Superior temporal gyrus (tissue), 1 donor: Measurements from ENCODE around the gene MITF.

Source experiments
- DNase-seq: peaks from one replicate; pipeline ENCODE4 v3.0.0-alpha.2; 2016; ENCODE audit errors: extremely low spot score

The MITF gene

DNA sequence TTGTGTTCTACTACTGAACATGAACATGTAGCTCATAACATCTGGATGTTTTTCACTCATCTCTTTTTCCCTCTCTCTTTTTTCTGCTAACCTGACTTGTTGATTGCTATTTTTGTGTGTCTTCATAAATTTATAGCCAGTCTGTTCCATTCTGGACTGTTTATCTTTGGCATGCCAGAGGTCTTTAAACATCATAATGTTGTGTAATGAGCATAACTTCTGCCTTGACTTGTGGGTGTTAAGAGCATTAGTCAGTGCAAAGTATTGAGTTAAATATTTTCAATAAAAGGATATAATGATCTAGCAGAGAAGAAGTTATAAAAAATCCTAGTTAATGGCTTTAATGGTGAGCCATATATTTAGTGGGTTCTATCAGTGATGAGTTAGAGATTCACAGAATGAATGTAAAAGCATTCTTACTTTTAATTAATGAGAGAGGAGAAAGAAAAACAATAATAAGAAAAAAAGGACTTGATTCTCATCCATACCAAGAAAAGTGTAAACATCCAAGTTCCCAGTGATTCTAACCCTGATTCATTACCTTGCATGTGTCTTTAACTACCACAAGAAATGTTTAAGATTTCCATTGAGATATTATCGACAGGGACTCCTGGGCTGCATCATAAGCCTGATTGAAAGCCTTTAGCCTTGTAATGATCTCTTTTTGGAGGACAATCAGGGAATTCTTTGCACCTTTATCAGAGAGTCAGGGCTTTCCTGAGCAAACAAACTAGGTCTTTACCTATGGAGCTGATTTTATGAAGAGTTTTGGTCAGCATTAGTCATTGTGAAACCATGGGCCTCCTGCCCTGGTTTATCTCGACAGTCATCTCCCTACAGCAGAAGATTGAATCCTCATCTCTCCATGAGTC lies 22.9 kb downstream of the MITF start:
- no peak for DNase-seq

DNA sequence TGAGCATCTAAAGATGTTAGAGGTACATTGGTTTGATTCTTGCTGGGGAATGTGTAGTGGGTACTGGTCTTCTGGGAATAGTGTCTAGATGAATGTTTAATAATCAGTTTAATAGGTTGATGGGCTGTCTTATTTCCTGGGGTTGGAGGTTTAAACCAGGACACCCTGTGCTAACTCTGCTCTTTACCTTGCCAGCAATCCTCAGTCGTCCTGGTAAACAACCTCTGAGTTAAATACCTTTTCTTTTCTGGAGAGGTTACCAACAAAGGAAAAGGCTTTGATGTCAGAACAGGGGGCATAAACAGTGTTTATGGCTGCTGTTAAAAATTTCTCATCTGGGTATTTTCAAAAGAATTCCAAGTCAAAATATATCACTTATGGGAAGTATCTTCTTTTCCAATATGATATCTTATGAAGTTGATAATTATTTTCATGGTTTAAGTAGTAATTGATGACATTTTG lies 23.5 kb downstream of the MITF start:
- no peak for DNase-seq

DNA sequence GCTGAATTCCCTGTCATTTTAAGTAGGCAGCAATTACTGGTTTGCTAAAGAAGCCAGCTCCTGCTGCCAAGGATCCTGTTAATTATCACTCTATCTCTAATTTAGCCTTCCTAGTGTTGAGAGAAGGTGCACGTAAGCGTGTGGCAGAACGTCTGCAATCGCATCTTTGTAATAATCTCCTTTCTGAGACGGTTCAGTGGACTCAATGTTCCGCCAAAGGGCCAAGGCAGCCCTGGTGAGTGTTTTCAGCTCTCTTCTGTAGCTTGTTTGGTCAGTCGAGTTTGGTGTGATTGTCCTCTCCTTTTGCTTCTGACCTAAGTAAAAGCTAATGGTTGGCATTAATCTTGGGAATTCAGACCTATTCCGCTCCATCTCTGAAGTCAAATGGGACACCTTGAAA lies 24.2 kb downstream of the MITF start:
- no peak for DNase-seq

DNA sequence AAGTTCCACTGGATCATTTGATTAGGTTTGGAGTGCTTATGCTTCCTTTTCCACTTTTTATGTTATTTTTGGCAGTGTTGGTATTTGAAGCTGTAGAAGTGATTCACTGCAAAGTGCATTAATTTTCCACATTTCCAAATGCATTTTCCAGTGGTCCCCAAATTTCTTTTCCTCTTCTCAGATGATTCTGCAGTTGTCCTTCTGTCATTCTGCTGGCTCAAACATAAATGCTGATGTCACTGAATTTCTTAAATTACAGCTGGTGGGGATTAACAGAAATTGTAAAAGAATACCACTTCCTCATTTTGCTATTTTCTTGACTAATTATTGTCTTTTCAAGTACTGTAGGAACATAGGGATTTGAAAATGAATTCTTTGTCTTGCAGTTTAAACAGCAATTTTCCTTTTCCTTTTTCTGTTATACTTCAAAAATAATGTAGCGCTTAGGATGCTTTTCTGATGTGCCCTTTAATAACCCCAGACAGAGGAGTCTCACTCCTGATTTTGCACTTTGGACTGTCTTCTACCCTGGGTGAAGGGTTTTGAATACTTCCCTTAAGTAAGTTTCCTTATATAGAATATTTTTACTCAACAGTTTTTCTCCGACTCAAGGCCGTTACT lies 25.0 kb downstream of the MITF start:
- peak; percentile 40 for DNase-seq

DNA sequence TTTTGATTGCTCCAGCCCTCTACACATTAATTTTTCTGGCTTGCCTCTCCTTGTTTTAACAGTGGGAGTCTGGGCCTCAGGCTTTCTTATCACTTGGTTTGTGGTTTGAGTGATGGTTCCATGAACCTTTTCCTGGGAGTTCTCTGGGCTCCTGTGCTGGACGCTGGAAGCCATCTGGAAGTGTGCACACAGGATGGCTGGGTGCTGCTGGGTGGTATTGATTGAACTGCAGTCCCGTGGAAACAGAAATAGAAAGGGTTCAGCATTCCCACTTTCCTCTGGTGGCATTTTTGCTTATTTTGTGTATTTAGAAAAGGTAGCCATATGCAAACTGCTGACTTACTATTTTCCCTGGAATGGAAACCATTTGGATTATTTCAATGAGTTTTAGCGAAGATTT lies 25.6 kb downstream of the MITF start:
- no peak for DNase-seq

DNA sequence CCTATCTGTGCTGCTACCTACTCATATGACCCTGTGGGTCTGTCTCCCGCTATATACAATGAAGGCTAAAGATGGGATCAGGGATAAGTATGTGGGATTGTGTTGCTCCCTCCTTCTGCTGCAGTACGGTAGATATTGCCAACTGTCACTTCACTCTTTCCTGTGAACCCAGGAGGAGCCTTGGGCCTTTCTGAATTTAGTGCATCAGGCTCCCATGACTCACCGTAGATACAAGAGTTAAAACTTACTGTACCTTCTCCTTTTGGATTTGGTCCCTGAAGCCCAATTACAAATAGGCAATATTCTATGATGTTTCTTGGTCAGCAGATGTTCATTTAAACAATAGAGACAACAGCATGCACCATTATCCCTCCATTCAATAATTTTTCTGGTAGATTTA lies 27.4 kb downstream of the MITF start:
- no peak for DNase-seq

DNA sequence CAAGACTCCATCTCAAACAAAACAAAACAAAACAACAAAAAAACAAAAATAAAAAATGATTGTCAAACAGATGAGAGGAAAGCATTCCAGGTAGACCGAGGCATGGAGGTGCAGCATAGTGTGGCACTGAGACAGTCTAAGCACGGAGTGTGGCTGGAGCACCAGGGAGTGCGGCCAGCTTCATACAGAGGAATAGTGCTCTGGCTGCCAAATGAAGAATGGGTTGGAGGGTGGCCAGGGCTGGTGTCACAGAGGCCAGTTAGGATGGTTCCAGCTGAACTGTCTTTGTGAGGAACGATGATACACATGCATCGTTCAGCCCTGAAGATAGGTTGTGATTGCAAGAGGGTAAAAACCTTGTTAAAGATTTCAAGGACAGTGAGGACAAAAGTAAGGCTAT lies 28.3 kb downstream of the MITF start:
- peak; percentile 94 for DNase-seq

DNA sequence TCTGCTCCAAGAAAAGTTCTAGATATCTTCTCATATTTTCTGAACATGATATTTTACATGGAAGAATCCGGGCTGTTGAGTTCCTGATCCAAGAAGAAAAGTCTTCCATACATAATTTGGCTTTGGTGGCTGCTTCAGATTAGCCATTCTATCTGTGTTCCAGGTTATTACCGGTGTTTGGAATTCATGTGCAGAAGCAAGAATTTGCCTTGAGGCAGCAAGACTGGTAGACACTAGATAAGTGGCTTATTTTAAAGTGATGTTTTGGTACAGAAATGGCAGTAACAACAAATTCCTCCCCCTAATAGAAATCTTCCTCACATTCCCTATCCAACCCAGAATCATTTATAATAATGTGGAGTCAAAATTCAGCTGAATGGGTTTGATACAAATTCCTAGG lies 29.2 kb downstream of the MITF start:
- DNase-seq = no peak

DNA sequence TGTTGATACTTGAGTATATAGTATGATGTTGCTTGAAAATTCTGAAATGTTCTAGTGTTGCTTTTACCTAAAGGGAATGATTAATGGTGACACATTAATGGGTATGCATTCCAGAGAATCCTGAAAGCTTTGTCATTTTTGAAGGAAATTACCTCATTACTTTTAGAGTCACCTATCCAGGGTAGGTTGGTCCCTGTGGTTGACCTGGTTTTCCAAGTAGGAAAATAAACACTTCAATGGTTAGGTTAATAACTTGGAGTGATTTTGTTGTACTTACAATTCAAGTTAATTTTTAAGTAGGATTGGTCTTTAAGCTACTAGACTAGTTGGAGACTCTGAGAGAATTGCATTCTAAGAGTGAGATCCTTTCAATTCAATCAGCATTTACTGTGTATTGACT lies 31.0 kb downstream of the MITF start:
- DNase-seq = no peak

DNA sequence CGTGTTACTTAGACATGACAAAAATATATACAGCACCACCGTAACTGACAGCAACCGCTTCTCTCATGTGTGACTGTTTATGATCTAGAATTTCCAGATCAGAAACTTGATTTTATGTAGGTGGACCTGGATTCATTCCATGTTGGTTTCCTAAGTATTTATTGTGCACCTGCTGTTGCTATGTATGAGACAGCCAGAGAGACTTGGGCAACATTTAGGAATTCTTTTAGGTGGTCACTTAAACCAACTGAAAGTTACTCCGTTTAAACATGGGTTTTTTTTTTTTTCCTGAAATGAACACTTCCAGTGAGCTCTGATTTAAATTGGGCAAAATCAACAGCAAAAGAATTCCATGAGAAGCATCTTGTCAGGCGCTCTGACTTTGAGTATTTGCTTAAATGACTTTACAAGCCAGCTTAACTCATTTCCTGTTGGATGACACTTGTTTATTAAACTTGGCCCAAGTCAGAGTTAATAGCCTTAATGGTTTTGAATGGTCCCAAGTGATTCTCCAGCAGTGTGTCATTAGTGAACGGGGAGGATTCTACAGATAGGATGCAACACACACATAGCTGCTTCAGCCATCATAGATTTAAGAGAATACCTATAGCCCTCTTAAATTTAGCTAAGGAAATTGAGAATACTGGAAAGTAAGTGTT lies 31.8 kb downstream of the MITF start:
- no peak for DNase-seq

DNA sequence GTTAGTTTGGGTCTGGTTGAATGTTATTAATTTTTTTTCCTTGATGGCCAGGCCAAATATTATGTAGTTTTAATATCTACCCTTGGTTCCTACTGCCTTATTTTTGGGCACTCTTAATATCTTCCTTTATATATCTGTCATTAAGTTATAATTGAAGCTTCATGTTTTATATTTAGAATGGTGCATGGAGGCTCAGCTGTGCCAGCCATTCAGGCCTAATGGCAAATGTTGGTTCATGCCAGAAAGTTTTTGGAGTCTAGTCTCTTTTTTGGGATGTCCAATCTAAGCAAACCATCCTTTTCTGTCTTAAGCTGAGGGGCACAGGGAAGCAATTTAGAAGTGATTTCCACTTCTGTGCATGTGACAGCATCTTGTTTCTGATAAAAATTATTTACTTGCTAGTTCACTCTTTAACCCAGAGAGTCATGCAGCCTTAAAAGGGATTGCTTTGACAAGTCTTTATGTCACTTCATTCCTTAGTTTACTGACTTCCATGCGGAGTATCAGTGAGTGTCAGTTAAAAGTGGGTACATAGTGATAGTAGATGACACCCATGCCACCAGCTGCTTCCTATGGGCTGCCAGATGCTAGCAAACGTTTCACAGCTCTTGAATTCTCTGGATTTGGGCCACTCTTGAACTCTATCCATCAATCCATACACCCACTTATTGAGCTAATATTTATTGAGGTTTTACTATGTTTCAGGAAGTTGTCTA lies 33.0 kb downstream of the MITF start:
- DNase-seq = no peak

DNA sequence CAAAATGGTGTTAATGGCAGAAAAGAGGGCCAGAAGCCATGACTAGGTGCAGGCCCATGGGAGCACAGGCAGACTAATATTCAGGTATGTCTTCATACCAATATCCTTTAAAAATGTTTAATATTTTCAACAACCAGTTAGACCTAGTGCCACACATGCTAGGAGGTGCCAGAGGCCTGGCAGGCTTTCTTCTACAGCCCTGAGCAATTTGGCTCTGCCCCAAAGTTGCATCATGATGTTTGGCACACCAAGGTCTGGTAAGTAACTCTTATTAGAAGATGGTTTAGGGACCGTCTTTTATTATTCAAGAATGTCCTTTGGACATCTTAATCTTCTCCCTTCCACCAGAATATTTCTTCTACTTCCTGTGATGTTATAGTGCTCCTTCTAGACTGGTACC lies 34.8 kb downstream of the MITF start:
- DNase-seq = no peak

DNA sequence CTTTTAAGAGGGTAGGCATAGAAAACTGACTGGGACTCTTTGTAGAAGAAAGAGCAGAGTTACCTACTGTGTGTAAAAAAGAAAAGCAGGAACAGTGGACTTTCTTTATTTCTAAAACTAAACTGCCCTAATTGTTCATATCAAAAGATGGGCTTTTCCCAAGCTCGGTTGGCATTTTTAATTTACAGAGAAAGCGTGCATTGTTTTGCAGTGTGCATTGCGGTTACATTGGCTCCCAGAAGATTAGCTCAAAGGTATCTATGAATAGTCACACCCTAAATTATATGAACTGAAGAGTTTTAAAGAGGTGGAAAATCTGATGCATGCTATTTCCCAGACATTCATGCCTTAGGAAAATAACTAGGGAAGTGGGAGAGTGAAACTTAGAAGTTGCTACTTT lies 36.5 kb downstream of the MITF start:
- DNase-seq = no peak

DNA sequence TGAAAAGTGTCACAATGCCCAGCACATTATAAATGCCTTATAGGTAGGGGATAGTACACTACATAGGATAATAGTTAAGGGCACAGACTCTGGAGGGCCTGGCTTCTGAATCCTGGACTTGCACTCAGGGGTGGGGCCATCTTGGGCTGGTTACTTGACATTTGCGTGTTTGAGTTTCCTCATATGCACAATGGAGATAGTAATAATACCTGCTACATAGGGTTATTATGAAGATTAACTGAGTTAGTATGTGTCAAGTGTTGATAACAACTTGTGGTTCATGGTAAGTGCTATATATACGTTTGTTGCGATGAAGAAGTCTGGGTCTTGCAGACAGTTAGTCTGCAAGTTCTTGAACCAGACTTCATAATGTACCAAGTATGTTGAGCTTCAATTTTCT lies 37.0 kb downstream of the MITF start:
- DNase-seq = no peak

DNA sequence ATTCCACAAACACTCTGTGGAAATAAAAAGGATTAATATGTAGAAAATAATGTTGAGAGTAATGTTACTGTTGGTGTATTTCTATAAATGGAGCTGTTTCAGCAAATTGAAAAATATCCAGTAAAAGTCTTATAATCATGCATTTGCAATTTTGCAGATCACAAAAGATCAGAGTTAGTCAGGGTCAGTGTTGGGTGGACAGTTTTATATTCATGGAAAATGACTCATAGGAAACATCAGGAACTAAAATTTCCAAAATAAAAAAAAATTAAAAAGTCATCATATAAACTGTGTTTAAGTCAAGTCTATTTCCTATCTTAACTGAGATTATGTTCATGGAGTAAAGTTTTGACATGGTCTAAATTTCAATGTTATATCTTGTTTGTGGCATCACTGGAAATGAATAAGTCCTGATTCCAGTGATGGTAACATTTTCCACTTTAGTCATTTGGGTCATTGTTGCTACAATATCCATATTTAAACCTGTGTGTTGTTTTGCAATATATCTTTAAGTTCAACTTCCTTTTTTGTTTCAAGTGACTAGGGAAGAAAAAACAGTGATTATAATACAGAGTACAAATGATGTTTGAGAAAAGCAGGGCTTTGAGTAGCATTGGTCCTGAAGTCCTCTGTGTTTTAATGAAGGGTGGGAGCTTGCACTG lies 37.8 kb downstream of the MITF start:
- no peak for DNase-seq

DNA sequence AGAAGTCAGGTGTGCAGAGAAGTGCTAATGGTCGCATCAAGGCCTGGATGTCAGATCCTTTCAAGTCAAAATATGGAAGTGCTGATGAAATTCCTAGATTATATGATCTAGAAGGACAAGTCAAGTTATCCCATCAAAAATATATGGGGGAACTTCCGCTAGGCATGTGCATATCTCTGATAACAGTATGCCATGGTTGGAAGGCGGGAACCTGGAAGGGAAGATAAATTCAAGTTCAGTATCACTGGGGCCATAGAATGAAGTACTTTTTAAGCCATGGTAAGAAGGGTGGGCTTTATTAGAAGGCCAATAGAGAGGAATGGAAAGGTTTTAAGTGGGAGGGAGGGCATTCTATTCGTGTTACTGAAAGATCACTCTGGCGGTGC lies 38.3 kb downstream of the MITF start:
- DNase-seq = no peak

DNA sequence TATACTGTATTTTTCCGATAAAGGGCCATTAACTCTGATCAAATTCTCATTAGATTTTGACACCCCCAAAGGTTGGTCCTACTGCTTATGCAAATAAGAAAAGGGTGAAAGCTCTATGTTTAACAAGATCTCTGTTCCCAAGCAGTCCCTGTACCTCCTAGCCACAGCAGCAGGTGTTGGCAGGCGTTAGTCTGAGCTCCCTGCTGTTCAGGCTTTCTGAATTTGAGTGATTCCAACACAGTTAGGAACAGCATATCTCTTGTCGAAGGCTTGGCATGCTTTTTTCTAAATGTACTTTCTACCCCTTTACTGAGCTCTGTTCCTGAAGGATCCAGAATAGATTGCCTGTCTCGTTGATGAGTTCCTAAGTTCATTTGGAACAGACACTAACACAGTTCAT lies 42.3 kb downstream of the MITF start:
- no peak for DNase-seq

DNA sequence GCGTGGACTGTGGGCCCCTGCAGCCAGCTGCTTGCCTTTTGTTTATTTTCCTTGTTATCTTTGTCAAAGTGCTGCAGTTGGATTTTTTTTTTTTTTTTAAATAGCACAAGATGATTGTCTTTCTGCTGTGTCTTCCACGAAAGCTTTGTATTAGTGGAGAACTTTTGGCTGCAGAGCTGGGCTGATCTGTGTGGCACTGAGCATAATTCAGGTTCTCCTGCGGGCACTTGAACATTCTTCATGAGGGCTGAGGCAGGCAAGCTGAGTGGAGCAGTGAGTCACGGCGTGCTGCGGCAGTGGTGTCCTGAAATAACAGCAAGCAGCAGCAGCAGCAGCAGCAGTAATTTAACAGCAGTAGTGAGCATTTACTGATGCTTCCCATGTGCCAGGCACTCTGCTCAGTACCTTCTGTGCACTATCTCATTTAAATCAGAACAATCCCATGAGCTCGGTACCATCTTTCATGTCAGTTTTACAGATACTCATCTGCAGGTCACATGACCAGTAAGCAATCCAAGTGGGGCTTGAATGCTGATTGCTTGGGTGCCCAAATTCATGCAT lies 45.8 kb downstream of the MITF start:
- no peak for DNase-seq

DNA sequence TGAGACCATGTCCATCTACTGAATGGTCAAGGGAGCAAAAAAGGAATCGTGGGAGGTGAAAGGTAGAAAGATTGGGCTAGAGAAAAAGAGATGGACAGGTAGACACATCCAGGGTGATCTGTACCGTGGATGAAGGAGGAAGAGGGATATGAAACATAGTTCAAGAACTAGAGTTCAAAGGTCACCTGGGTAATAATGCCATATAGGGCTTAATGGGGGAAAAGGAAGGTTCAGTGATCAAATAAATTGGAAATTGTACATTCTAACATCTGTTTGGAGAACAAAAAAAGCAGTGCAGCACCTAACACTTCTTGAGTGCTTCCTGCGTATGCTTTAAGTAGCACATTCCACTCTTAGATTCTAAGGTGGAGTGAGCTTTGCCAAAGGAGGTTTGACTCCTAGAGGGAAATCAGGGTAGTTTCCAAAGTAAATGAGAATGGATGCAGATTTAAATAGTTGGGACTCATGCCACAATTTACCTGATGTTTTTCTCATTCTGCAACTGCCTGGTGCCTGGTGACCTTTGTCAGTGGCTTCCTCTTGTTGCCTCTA lies 46.6 kb downstream of the MITF start:
- DNase-seq = no peak

DNA sequence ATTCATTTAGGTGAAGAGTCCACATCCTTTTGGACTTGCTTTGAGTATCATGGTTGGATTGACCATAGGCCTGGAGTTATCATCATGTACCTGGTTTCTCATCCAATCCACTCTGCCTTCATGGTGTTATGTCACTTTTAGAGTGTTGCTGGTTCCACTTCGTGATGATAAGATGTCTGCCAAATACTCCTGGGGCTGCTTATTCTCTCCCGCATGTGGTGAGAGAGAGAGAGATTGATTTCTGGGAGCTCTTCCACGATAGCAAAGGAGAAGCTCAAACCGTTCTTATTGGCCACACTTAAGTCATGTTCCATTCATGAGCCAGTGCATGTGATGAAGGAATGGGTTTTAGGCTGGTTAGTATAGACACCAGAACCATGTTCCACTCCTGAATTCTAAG lies 47.6 kb downstream of the MITF start:
- no peak for DNase-seq
